Measurements from ENCODE around the gene PTF1A.

PTF1A gene

GRCh38 chr10:23191764-23192711 lies at the start of gene PTF1A:
Gene PTF1A, plus strand, starts transcription at chr10:23192312. Its CDS starts 219 bp downstream, at chr10:23192531.
- no peak for DNase-seq (ENCODE audit: low read depth, low spot score)

- DNase-seq (ENCODE audit: low read depth, low spot score) = no peak
Measured at GRCh38 chr10:23146258-23146657, 45.9 kb upstream of the PTF1A start.

DNA sequence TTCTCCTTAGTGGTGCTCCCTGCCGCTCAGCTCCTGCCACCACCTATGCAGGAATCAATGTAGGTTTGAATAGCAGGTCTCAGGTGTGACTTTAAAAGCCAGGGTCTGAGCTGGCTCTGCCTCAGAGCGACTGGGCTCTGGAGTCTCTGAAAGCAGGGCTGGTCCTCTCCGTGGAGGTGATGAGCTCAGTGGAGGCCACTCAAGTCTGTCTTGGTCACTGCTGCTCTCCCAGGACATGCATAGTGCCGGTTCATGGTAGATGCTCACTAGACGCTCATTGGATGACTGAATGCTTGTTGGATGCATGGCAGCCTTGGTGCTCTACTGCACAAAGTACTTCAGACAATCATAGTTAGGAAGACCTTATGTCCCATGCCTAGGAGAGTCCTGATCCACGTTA lies 45.1 kb upstream of the PTF1A start:
- DNase-seq (ENCODE audit: low read depth, low spot score) = no peak

DNA sequence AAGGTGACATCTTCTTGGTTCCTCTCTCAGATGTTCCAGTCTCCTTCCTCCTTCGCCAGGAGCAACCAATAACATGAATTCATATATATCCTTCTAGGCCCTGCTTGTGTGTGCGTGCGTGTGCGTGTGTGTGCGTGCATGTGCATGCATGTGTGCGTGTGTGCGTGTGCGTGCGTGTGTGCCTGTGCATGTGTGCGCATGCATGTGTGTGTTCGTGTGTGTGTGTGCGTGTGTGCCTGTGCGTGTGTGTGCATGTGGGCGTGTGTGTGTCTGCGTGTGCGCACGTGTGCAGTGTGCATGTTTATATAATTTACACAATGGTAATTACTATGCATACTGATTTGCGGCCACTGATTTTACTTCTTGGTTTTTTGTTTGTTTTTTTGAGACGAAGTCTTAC lies 43.9 kb upstream of the PTF1A start:
- DNase-seq (ENCODE audit: low read depth, low spot score) = no peak

DNA sequence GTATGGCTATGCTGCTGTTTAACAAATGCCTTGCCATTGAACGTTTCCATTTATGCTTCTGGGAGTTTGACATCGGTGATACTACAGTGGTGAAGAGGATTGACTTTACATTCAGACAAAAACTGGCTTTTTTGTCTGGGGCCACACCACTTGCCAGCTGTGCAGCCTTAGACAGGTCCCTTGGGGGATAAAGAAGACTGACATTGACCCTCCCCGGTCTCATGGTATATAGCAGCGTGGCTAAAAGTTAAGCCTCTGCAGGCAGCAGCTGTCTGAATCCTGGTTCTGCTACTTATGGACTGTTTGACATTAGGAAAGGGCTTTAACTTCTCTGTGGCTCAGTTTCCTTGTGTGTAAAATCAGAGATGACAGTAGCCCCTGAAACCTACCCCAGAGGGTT lies 42.0 kb upstream of the PTF1A start:
- DNase-seq (ENCODE audit: low read depth, low spot score) = no peak

DNA sequence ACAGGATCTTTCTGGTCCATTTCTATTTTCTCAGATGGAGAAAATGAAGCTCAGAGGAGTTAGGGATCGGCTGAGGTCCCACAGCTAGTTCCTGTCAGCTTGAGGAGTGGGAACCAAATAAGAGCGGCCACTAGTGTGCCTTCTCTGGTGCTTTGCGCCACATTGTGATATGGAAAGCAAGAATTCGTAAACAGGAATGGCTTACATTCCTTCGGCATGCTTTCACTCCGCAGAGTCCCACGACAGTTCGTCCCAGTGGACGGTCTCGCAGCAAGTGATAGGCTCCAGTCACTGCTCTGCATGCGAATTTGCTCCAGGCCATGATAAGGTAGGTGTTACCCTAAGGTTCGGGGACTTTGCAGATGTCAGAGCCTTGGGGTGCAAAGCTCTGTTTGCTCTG lies 41.5 kb upstream of the PTF1A start:
- no peak for DNase-seq (ENCODE audit: low read depth, low spot score)

DNA sequence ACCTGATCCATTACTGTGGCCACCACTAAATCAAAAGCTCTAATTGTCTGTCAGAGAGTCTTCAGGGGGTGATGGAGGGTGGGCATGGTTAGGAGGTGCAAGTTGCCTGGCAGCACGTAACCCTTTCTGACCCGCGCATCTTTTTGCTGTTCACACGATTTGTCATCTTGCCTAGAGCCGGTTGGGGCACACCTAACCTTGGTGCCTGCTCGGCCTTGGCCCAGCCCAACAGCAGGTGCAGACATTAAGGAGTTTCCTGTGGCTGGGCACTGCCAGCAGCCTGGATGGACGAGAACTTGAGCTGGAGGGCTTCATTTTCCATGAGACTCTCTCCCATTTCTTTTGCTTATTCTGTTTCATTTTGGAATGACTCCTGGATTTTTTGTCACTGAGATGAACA lies 41.0 kb upstream of the PTF1A start:
- DNase-seq (ENCODE audit: low read depth, low spot score) = no peak

DNA sequence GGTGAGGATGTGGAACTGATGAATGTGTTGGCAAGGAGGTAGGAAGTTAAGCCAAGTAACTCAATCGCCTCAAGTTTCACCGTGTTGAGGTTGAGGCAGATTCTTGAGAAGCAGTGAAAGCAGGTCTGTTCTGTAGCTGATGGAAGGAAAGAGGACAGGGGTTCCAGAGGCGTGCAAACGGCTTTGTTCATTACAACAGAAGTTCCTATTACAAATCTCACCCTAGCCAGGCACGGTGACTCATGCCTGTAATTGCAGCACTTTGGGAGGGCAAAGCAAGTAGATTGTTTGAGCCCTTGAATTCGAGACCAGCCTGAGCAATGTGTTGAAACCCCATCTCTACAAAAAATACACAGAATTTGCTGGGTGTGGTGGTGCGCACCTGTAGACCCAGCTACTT lies 36.9 kb upstream of the PTF1A start:
- DNase-seq (ENCODE audit: low read depth, low spot score) = no peak

DNA sequence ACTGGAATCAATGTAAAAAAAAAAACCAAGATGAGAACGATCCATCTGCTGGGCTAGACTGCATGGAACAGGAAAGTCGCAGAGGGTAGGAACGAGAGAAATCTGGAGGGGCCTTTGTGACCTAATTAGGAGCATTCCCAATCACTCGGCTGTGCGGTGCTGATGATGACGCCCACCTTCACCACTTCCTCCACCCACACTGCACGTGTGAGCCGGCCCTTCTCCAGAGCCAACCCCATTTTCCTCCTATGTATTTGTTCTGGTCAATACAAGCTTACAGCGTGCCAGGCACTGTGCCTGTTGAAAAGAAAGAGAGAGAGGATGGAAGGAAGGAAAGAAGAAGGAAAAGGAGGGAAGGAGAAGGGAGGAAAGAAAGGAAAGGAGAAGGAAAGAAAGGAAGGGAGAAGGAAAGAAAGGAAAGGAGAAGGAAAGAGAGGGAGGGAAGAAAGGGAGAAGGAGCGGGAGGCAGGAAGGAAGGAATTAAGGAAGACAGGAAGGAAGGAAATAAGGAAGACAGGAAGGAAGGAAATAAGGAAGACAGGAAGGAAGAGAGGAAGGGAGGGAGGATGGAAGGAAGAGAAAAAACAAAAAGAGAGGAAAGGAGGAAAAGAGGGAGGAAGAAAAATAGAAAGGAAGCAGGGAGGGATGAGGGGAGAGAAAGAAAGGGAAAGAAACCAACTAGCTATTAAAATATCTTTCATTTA lies 35.5 kb upstream of the PTF1A start:
- DNase-seq (ENCODE audit: low read depth, low spot score) = no peak

GRCh38 chr10:23157239-23157681 lies 34.9 kb upstream of the PTF1A start:
- DNase-seq (ENCODE audit: low read depth, low spot score) = no peak

GRCh38 chr10:23157691-23158369 lies 34.3 kb upstream of the PTF1A start:
- no peak for DNase-seq (ENCODE audit: low read depth, low spot score)

DNA sequence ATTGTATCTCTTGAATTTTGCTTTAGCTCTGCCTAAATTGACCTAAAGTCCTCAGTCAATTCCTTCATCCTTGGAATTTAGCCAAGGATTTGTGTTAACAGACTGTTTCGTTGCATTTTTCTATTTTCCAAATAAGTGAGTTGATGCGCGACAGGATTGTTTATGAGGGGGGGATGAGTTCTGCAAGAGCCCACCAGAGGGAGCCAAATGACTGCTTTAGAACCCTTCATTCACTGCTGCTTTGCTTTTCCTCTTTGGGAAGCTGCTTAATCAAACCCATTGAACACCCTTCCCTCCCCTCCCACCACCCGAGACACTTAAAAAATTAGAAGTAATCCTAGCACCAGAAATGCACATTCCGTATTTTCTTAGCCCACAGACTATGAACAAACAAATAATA lies 33.7 kb upstream of the PTF1A start:
- DNase-seq (ENCODE audit: low read depth, low spot score) = peak; percentile 13

DNA sequence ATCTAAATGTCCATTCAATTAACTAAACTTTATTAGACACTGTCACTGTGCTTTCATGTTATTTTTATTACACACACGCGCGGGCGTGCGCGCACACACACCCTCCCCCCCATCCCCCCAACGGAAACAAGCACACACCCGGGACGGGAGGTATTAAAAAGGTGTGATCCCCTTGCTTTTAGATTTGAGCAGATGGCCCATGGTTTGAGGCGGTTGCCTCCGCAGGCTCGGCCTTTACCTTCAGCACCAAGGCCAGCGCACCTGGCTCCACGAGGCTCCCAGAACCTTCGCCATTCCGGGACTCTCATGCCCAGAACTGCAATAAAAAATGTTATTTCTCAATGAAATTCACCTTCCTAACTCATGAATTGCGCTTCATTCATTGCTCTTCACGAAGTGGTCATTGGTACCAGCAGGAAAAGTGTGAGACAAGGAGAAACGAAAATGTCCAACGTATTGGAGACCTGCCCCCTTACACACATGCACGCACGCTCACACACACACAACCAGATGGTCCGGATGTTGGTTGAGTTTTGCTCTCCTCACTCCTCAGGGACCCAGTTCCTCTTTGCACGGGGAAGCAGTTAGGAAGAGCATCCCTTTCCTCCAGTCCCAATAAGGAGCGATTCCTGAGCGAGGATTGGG lies 20.8 kb upstream of the PTF1A start:
- no peak for DNase-seq (ENCODE audit: low read depth, low spot score)

DNA sequence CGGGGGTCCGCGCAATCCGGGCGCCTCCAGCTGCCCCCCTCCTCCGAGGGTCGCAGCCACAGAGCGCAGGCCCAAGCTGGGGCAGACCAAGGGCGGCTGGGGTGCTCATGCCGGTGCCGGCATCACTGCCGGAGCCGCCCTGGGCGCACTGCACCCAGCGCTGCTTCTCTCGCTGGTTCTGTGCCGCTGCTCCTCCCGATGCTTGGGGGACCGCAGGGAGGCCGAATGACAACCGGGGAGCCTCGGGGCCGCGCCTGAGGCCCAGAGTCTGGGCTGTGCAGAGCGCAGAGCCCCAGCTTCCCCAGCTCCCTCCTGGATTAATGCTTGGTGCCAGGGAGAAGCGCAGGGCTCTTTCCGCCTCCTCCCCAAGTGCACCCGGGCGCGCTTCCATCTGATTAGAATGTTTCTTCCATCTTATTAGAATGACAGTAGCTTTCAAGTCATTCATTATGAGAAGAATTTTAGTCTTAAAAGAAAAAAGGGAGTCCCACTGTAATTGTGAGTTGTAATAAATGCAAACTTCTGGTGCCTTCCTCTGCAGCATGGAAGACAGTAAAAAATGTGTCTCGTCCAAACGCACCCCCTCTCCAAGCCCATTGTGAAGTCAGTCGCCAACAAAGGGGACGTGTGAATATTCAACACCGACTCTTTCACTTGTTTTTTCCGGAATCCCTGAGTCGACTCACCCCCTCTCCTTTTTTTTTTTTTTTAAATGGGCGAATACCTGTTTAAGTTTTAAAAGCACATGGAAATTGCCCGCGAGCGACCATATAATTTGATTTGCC lies 19.5 kb upstream of the PTF1A start:
- DNase-seq (ENCODE audit: low read depth, low spot score) = no peak

DNA sequence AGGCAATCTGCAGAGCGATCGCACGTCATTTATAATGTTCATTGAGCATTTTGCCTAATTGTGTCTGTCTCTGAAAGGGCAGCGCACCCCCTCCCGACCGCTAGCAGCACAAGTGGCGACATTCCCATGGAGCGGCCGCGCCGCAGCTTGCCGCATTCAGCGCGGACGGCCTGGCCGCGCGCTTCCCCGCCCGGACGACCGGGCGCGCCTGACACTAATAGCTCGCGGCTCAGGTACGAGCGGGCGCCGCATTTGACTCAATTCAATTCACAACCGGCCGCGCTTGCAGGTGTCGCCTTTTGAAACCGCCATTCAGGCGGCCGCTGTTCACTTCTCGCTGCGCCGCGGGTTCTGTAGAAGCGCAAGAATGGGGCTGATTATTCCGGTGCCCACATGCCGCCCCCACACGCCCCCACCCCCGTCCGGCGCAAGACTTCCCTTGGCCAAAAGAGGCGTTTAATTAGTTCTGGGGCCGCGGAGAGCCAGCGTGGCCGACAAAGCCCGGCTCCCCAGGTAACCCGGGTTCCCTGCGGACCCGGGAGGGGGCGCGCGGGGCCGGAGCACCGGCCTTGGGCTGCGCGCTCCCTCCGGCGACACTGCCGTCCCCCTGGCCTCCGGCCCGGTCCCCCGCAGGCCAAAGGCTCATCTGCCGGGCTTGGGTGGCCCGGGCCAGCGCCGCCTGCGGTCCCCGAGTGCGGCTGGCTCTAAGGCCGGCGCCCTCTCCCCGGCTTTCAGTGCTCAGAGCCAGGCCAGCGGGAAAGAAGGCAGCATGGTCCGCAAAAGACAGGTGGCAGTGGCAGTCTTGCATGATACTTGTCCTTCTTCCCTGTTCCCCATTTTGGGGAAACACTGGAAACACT lies 18.7 kb upstream of the PTF1A start:
- DNase-seq (ENCODE audit: low read depth, low spot score) = no peak

DNA sequence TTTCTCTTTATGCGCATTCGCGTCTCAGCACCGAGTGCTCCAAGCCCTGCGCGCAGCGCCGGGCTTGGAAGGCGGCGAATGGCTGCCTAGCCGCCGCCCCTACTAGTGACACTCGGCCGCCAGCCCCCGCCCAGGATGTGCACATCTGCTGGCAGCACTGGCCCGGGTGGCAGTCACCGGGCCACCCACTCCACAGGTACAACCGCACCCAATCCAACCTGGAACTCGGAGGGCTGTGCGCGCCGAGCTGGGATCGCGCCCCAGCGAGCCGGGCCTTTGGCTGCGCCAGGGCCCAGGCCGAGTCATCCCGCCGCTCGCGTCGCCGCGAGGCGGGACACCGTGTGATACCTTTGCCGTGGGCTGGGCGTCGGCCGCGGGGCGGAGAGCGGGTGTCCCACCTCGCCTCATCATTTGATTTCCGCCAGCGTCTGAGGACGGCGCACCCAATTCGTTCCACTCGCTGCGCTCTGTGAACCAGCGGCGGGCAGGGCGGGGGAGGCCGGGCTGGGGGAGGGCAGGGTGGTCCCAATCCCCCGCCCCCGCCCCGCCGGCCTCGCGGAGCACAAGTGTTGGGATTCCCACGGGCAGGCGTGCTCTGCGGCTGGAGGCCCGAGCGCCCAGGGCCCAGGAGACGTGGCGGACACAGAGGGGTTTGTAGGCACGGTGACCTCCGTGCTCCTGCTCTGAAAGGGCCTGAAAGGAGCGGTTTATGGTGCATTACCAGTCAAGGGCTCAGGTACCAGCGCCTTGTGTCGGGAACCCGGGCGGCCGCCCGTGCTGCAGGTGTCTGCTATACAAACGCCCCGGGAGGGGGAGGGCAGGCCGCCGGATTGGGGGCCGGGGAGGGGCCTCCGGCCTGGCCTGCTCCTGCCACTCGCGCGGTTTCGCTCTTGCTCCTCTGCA lies 17.8 kb upstream of the PTF1A start:
- DNase-seq (ENCODE audit: low read depth, low spot score) = no peak

- no peak for DNase-seq (ENCODE audit: low read depth, low spot score)
Measured at GRCh38 chr10:23174977-23175512, 17.1 kb upstream of the PTF1A start.

DNA sequence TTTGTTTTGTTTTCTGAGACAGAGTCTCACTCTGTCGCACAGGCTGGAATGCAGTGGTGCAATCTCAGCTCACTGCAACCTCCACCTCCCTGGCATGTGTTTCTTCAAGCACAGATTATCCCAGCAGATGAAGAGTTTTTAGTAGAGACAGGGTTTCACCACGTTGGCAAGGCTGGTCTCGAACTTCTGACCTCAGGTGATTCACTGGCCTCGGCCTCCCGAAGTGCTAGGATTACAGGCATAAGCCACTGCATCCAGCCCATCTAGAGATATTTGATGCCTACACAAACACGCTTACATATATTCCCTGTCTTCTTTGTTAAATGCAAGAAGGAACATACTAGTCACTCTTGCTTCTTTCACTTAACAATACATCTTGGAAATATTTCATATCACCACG lies 5.9 kb upstream of the PTF1A start:
- DNase-seq (ENCODE audit: low read depth, low spot score) = no peak

DNA sequence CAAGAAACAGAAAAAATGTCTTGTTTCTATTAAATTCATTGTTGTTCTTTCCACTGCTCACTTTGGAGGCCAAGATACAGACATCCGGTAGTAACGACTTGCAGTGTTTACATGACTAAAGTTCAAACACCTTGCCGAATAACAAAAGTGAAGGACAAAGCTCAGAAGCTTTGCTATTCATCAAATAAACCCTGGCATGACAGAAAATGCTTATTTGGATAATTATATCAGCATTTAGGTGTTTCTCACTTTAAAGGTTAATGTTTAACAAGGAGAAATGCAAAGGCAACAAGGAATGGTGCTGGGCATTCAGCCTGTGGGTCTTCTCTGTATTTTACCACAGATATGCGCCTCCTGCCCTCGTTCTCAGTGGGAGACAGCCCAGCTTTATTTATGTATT lies 5.4 kb upstream of the PTF1A start:
- no peak for DNase-seq (ENCODE audit: low read depth, low spot score)
